Measurements from ENCODE around the gene PGLYRP2. TPM values are rescaled to one million over a fixed set of nuclear protein-coding genes. Genes with fewer than 3 reads are reported as not detected.
"Not testable (repeated sequence)": the region's sequence is repeated elsewhere in the genome, so short reads cannot be mapped to it uniquely, and the experiment has no call there.

Gene PGLYRP2
- total RNA-seq, 1 experiment from 2014 or later = not detected

DNA sequence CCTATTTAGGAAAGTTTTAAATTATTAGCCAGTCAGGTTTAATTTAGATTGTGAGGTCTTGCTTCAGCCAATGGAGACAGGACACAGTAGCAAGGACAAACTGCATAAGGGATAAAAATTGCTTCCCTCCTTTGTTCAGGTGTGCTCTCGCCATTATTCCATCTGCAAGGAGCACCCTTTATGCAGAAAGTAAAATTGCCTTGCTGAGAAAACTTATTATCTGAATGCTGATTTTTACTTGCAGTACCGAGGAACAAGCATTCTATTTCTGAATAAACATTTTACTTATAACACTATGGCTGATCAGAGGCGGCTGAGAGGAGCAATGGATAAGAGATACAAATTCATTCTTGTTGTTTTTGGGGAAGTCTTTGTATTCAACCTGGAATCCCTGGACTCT is 37.1 kb upstream of the PGLYRP2 start:
- Histone ChIP-seq H4K20me1 (ENCODE audit: insufficient read depth) (no peaks in the 10 kb centered on the region), H3K9me2 (ENCODE audit: insufficient read depth) (no peaks in the 10 kb centered on the region), H3K27ac (ENCODE audit: low read depth, low read length) (no peak overlapping the region), H2AFZ (ENCODE audit: low read depth, low read length, poor library complexity, severe bottlenecking) (no peak overlapping the region), H3K4me3 (replicated peaks in 1 of 2; ENCODE audit: low read depth in 1 of 2, low read length in 2 of 2) (no peak overlapping the region), H3K4me2 (ENCODE audit: low read length) (no peak overlapping the region), H3K9me3 (ENCODE audit: control insufficient read depth in 1 of 2, insufficient read depth in 1 of 2, low read depth in 1 of 2, low read length in 2 of 2) (peaks cover 8 to 10% of the 10 kb centered on the region in 2 experiments; a peak in 2 of 4 replicates), H3K36me3 (ENCODE audit: control insufficient read depth in 1 of 2, insufficient read depth in 2 of 2, low read length in 2 of 2) (no peaks in the 10 kb centered on the region), H3K4me1 (ENCODE audit: control insufficient read depth in 1 of 2, insufficient read depth in 2 of 2, low read length in 2 of 2) (no peaks in the 10 kb centered on the region), H3K79me2 (ENCODE audit: insufficient read depth, low read length) (no peaks in the 10 kb centered on the region), H3K9ac (ENCODE audit: low read length) (no peak overlapping the region), H3K27me3 (ENCODE audit: insufficient read depth, low read length) (no peaks in the 10 kb centered on the region)
- TF ChIP-seq CEBPB (IDR thresholded peaks at IDR 0.05; ENCODE audit: low read depth) (no peak), CBX3 (IDR thresholded peaks at IDR 0.05; ENCODE audit: low read depth) (peak; percentile 40; the same call in 1 of the 2 replicates)
- ChIA-PET POLR2A (no interaction called here), RAD21 (ENCODE audit: low non-redundant PET in 1 of 2, low total read pairs in 2 of 2, uncharacterized antibody in 2 of 2, unreplicated experiment in 2 of 2) (no interaction called here), CTCF (no interaction called here)
- no peak for DNase-seq (ENCODE audit: low read depth, low spot score)
- intact Hi-C loops (cut with micrococcal nuclease) = no loop called here
- BruUV-seq (replicated peaks) = no TSS peak
- ATAC-seq = no peak

DNA sequence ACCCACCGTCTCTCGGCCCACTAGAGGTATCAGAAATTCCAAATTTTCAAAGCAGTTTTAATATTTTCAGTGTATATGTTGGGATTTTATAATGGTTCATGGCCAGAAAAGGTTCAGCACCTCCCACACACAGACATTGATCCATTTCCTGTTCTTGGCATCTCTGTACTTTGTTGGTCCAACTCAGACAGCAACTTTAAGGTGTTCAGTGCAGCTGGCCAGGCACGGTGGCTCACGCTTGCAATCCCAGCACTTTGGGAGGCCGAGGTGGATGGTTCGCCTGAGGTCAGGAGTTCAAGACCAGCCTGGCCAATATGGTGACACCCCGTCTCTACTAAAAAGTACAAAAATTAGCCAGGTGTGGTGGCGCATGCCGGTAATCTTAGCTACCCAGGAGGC is 35.9 kb upstream of the PGLYRP2 start:
- H2AFZ ChIP-seq (ENCODE audit: low read depth, low read length, poor library complexity, severe bottlenecking); CTCF ChIA-PET; H3K27ac ChIP-seq (ENCODE audit: low read depth, low read length): not testable (repeated sequence)

More for the DNA sequence above, 35.9 kb upstream of the PGLYRP2 start:
- H3K27me3 ChIP-seq (ENCODE audit: insufficient read depth, low read length); H3K79me2 ChIP-seq (ENCODE audit: insufficient read depth, low read length); H3K4me2 ChIP-seq (ENCODE audit: low read length); H3K9me2 ChIP-seq (ENCODE audit: insufficient read depth); ATAC-seq; H3K9me3 ChIP-seq (ENCODE audit: control insufficient read depth in 1 of 2, insufficient read depth in 1 of 2, low read depth in 1 of 2, low read length in 2 of 2); H3K4me1 ChIP-seq (ENCODE audit: control insufficient read depth in 1 of 2, insufficient read depth in 2 of 2, low read length in 2 of 2); RAD21 ChIA-PET (ENCODE audit: low non-redundant PET in 1 of 2, low total read pairs in 2 of 2, uncharacterized antibody in 2 of 2, unreplicated experiment in 2 of 2); H3K4me3 ChIP-seq (replicated peaks in 1 of 2; ENCODE audit: low read depth in 1 of 2, low read length in 2 of 2); H3K9ac ChIP-seq (ENCODE audit: low read length); H3K36me3 ChIP-seq (ENCODE audit: control insufficient read depth in 1 of 2, insufficient read depth in 2 of 2, low read length in 2 of 2); intact Hi-C loops (cut with micrococcal nuclease); H4K20me1 ChIP-seq (ENCODE audit: insufficient read depth); BruUV-seq (replicated peaks); DNase-seq (ENCODE audit: low read depth, low spot score); POLR2A ChIA-PET: not testable (repeated sequence)
